SK-N-MC (cell line): ENCODE results near the gene RMDN3.

Source experiments
- EZH2 ChIP-seq: fragments of 200-600 bp; sonication (generic); IDR thresholded peaks from one replicate; pipeline ENCODE4 v1.6.1; 2017; ENCODE audit warnings: antibody characterized with exemption
- POLR2AphosphoS5 ChIP-seq: IDR thresholded peaks from 2 replicates; pipeline ENCODE4 v1.6.1; 2012; ENCODE audit warnings: mild to moderate bottlenecking, low read depth, low read length, borderline replicate concordance

DNA sequence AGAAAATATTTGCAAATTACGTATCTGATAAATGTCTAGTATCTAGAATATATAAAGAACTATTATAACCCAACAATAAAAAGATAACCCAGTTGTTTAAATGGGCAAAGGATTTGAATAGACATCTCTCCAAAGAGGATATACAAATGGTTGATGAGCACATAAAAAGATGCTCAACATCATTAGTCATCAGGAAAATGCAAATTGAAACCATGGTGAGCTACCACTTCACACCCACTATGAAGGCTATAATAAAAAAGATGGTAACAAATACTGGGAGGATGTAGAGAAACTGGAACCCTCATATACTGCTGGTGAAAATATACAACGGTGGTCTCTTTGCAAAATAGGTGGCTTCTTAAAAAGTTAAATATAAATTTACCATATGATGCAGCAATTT, 32.1 kb downstream of the RMDN3 start:
- TF ChIP-seq POLR2AphosphoS5: no peak
- TF ChIP-seq EZH2: no peak
